Measurements from ENCODE around the gene EFNA5.

The EFNA5 gene

GRCh38 chr5:107402434-107403227 lies 268.1 kb downstream of the EFNA5 start:
- intact Hi-C loops (cut with DNase I): no loop called here
- DNase-seq: no peak

GRCh38 chr5:107401470-107402122 lies 269.1 kb downstream of the EFNA5 start:
- intact Hi-C loops (cut with DNase I): no loop called here

GRCh38 chr5:107400328-107400727 lies 270.4 kb downstream of the EFNA5 start:
- no peak for DNase-seq
- intact Hi-C loops (cut with DNase I): no loop called here

More at GRCh38 chr5:107401470-107402122, 269.1 kb downstream of the EFNA5 start:
- DNase-seq: no peak

DNA sequence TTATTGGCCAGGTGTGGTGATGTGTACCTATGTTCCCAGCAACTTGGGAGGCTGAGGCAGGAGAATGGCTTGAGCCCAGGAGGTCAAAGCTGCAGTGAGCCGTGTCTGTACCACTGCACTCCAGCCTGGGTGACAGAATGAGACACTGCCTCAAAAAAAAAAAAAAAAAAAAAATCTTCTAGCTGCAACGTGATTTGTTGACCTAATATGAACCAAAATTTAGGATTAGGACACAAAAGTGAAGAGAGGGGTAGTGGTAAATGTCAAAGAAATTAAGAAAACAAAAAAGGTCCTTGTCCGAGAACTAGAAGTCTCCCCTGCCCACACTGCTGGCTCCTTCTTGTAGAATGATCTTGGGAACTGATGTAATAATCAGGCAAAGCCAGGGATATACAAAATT lies 272.0 kb downstream of the EFNA5 start:
- intact Hi-C loops (cut with DNase I): no loop called here
- DNase-seq: no peak

GRCh38 chr5:107396351-107396690 lies 274.4 kb downstream of the EFNA5 start:
- intact Hi-C loops (cut with DNase I): no loop called here
- DNase-seq: no peak

- DNase-seq: no peak
- intact Hi-C loops (cut with DNase I): no loop called here
Measured at GRCh38 chr5:107395632-107396350, 274.9 kb downstream of the EFNA5 start.

DNA sequence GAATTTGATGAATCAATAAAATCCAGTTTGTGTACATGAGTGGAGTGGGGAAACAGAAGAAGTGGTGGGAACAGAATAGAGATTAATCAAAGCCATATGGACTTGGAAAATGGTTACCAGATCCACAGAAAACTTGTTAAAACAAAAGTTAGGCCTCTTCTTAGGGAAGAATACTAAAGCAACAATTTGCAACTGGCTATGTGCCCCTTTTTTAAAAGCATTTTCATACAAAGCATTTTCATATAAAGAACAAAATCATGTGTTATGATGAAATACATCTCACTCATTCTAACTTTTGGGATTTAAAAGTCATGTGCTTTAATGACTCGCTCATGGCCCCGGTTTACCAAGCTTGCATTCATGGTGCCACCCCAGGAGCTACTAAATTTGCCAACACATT lies 276.9 kb downstream of the EFNA5 start:
- DNase-seq: no peak
- intact Hi-C loops (cut with DNase I): no loop called here

DNA sequence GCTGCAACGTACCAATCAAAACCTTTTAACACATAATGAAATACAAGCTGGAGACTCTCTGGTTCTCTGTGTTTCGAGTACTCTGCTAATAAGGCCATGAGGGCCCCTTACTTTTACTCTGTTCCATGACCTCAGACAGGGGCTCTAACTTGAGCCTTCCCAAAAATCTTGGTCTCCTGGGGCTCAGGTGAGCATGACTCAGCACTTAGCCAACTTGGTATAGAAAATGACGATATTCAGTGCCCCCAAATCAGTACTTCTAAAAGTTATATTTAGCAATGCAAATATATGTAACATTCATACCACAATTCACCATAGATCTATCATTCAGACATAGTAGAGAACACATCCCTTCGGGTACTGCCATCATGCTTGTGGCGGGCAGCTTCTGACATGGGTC lies 278.9 kb downstream of the EFNA5 start:
- no peak for DNase-seq
- intact Hi-C loops (cut with DNase I): no loop called here

- intact Hi-C loops (cut with DNase I): no loop called here
- no peak for DNase-seq
Measured at GRCh38 chr5:107389775-107390148, 281.0 kb downstream of the EFNA5 start.

DNA sequence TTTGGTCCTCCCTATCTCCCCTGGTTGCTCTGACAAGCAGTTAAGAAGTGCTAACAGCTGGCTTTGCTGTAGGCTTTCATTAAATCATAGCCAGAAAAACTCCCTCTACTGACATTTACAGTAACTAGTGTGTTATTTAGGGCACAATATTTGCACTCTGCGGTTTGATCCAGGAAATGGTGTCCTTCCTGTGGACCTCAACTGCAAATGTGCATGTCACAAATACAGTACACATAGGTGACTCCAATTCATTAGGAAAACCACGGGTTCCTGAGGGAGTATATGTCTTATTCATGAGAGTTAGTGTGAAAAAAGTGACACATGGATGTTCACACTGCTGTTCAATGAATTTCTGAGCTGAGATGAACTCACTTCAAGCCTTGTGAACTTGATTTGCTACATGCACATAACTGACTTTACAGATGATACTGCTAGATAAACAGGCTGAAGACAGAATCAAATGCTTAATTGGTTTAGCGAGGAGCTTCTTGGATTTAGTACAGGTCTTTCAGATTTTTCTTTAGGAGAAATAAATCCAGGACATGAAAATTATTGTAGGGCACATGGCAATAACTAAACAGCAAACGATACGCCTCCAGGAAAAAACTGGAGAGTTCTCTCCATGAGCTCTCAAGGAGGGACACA lies 281.5 kb downstream of the EFNA5 start:
- DNase-seq: no peak

DNA sequence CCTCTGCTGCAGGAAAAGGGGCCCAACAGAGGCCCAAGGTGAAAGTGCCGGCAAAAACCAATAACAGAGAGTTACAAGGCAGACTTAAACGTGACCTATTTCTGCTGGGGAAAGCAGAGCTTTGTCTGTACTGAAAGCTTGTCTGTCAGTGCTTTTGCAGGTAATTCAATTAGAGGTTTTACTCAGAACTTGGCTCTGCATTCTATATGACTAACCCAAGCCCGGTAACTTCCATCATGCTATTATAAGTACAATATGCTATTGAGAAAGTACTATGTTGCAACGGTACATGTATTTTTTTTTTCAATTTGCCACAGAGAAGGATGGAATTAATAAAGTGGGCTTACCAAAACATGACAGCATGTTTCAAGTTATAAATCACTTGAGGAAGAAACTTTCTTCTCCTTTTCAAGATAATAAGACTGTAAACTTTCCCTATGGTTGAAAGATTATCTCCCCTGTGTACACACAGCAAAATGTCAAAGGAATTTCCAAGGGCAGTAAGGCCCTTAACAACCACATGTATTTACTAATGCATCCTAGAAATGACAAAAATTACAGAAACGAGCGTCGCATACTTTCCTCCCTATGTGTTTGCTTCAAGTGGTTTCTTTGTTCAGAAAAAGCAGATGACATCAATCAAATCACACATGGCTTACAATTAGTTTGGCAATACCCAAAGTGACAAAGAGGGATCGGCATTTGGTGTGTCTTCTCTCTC lies 282.4 kb downstream of the EFNA5 start:
- no peak for DNase-seq
- intact Hi-C loops (cut with DNase I): no loop called here

More for the DNA sequence above, 281.5 kb downstream of the EFNA5 start:
- intact Hi-C loops (cut with DNase I): no loop called here

- intact Hi-C loops (cut with DNase I): no loop called here
- DNase-seq: no peak
Measured at GRCh38 chr5:107387526-107388140, 283.1 kb downstream of the EFNA5 start.

GRCh38 chr5:107385708-107386107 lies 285.0 kb downstream of the EFNA5 start:
- intact Hi-C loops (cut with DNase I): no loop called here
- no peak for DNase-seq

- intact Hi-C loops (cut with DNase I): no loop called here
- DNase-seq: no peak
Measured at GRCh38 chr5:107384256-107384655, 286.5 kb downstream of the EFNA5 start.

GRCh38 chr5:107383414-107383813 lies 287.3 kb downstream of the EFNA5 start:
- DNase-seq: no peak
- intact Hi-C loops (cut with DNase I): no loop called here

DNA sequence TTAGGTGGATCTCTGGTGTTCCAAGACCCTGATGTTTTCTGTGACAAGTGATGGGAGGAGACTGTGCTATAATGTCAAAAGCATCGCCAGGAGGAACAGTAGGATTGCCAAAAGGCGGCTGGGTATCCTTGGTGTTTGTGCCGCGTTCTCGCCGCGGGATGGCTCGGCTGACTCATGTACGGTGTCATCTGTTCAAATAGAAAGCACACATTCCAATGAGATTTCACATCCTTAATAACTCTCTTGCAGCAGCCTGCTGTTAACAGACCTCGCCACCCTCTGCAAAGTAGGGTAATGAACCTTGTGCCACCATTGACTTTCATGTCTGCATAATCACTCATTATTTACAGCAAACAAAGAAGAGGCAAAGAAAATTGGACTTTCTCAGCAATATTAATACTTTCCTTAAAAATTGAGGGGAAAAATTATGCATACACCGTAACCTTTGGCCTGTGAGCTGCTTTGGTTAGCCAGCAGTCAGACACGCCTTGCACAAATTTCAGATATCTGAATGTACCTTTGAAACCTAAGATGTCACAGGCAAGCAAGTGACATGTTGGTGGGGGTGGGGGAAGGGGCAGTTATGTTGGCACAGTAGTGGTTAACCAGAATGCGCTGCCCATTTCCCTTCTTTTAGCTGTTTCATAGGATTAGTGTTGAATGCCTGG lies 289.4 kb downstream of the EFNA5 start:
- peak in 12 of 42 donors; percentile 3 to 61 (median 29) for DNase-seq

GRCh38 chr5:107380654-107381053 lies 290.1 kb downstream of the EFNA5 start:
- intact Hi-C loops (cut with DNase I): no loop called here
- DNase-seq: peak in 1 of 42 donors; percentile 3

More for the DNA sequence above, 289.4 kb downstream of the EFNA5 start:
- intact Hi-C loops (cut with DNase I): no loop called here

GRCh38 chr5:107378218-107378899 lies 292.4 kb downstream of the EFNA5 start:
- intact Hi-C loops (cut with DNase I): no loop called here

More at GRCh38 chr5:107378218-107378899, 292.4 kb downstream of the EFNA5 start:
- no peak for DNase-seq

All from head of caudate nucleus (tissue), 42 donors.